Endothelial cell of umbilical vein (primary cell): ENCODE measurements around the gene SPRYD3. TPM values are rescaled to one million over a fixed set of nuclear protein-coding genes. Genes with fewer than 3 reads are reported as not detected.

ENCODE experiments used
- BruUV-seq: library from RNA; stranded (reverse); fragments of 400-500 nt; replicated peaks from 2 replicates; lab custom pipeline; 2021; lab: Mats Ljungman, UMichigan
- CTCF ChIA-PET: fragments of 300-600, 350-600 bp; sonication (Branson Sonifier 250); formaldehyde crosslinking; loops from one replicate; lab custom pipeline; 2021; ENCODE audit warnings: antibody characterized with exemption, inconsistent platforms; lab: Charles Lee
- POLR2A ChIA-PET: fragments of 300-600, 350-600 bp; sonication (Branson Sonifier 250); formaldehyde crosslinking; loops from one replicate; lab custom pipeline; 2021; ENCODE audit warnings: antibody characterized with exemption, inconsistent platforms; lab: Charles Lee
- DNase-seq: peaks from one replicate; pipeline ENCODE4 v3.0.0-alpha.2; 2011; ENCODE audit warnings: low read depth, low spot score
- FAIRE-seq: peaks from 2 replicates; lab custom pipeline; 2011; peaks lifted over from hg19 to GRCh38; lab: Jason Lieb, UNC
- H2AFZ ChIP-seq: 2 replicates; pipeline ENCODE4 v1.6.0; 2012; ENCODE audit warnings: low read depth, low read length, control low read depth, inconsistent platforms
- H3K27ac ChIP-seq: 2 replicates; pipeline ENCODE4 v1.5.1; 2011; ENCODE audit warnings: low read depth, mild to moderate bottlenecking, control low read depth, low read length, moderate library complexity; ENCODE audit not compliant: insufficient read depth
- H3K27me3 ChIP-seq, 2 experiments: 2 replicates each; pipeline versions ENCODE4 v1.6.0 to v1.6.1; 2011; ENCODE audit warnings: low read length in 2 of 2, mixed read lengths in 1 of 2; ENCODE audit not compliant: control insufficient read depth in 2 of 2, insufficient read depth in 2 of 2
- H3K36me3 ChIP-seq, 2 experiments: 2 replicates in 1 of 2; 3 replicates in 1 of 2; pipeline ENCODE4 v1.5.1; 2011; ENCODE audit warnings: low read length in 2 of 2, mild to moderate bottlenecking in 1 of 2, moderate library complexity in 1 of 2; ENCODE audit not compliant: control insufficient read depth in 2 of 2, insufficient read depth in 2 of 2; ENCODE audit errors: extremely low read depth in 1 of 2
- H3K4me1 ChIP-seq: 3 replicates; pipeline ENCODE4 v1.5.1; 2011; ENCODE audit warnings: mild to moderate bottlenecking, low read length; ENCODE audit not compliant: control insufficient read depth, insufficient read depth; ENCODE audit errors: extremely low read depth
- H3K4me2 ChIP-seq: 2 replicates; pipeline ENCODE4 v1.6.1; 2011; ENCODE audit warnings: low read length, control low read depth, mixed read lengths; ENCODE audit not compliant: insufficient read depth
- H3K4me3 ChIP-seq, 3 experiments: fragments of 200-600 bp in 1 of 3; sonication (generic), shearing (Covaris generic) in 1 of 3; replicated peaks in 1 of 3; 2 replicates each; pipeline ENCODE4 v1.5.1; 2011 to 2016; ENCODE audit warnings: control low read depth in 3 of 3, low read length in 3 of 3, mild to moderate bottlenecking in 2 of 3, inconsistent platforms in 1 of 3, low read depth in 1 of 3, moderate library complexity in 1 of 3; ENCODE audit not compliant: insufficient read depth in 1 of 3
- H3K79me2 ChIP-seq: 2 replicates; pipeline ENCODE4 v1.6.0; 2012; ENCODE audit warnings: low read length, inconsistent platforms; ENCODE audit not compliant: control insufficient read depth, insufficient read depth
- H3K9ac ChIP-seq: replicated peaks from 2 replicates; pipeline ENCODE3; 2011; ENCODE audit warnings: low read length, control low read depth; ENCODE audit not compliant: insufficient read depth; ENCODE audit errors: extremely low read depth
- H3K9me1 ChIP-seq: replicated peaks from 3 replicates; pipeline ENCODE4 v1.6.0; 2011; ENCODE audit warnings: mild to moderate bottlenecking, low read length; ENCODE audit not compliant: control insufficient read depth, insufficient read depth; ENCODE audit errors: extremely low read depth
- H3K9me3 ChIP-seq: replicated peaks from 2 replicates; pipeline ENCODE4 v1.5.1; 2012; ENCODE audit warnings: low read length, inconsistent platforms; ENCODE audit not compliant: control insufficient read depth, insufficient read depth
- H4K20me1 ChIP-seq: replicated peaks from 2 replicates; pipeline ENCODE3; 2011; ENCODE audit warnings: mild to moderate bottlenecking, low read length; ENCODE audit not compliant: control insufficient read depth, insufficient read depth; ENCODE audit errors: extremely low read depth
- CTCF ChIP-seq, 2 donors: IDR thresholded peaks; 1 replicate in 1 of 2; 2 replicates in 1 of 2; pipeline ENCODE4 v1.5.1; 2011; ENCODE audit warnings: low read length in 2 of 2, mild to moderate bottlenecking in 2 of 2, moderate library complexity in 2 of 2, control low read depth in 1 of 2, inconsistent platforms in 1 of 2, low read depth in 1 of 2; ENCODE audit not compliant: insufficient read depth in 1 of 2; ENCODE audit errors: extremely low read depth in 1 of 2
- EZH2 ChIP-seq: IDR thresholded peaks from 2 replicates; pipeline ENCODE4 v1.6.1; 2012; ENCODE audit warnings: borderline replicate concordance, low read depth, mild to moderate bottlenecking, moderate library complexity, low read length, inconsistent platforms; ENCODE audit not compliant: severe bottlenecking
- FOS ChIP-seq: IDR thresholded peaks from 2 replicates; pipeline ENCODE4 v1.6.1; 2011; ENCODE audit warnings: mild to moderate bottlenecking, low read length, moderate library complexity, borderline replicate concordance; ENCODE audit not compliant: insufficient read depth
- JUN ChIP-seq: IDR thresholded peaks from 2 replicates; pipeline ENCODE4 v1.6.1; 2011; ENCODE audit warnings: borderline replicate concordance, low read depth; ENCODE audit not compliant: insufficient read length, insufficient read depth
- MAX ChIP-seq: IDR thresholded peaks from 2 replicates; pipeline ENCODE4 v1.6.1; 2011; ENCODE audit not compliant: insufficient read depth, insufficient read length
- MYC ChIP-seq: IDR thresholded peaks from one replicate; pipeline ENCODE4 v1.6.1; 2011; ENCODE audit warnings: mild to moderate bottlenecking, low read depth, low read length
- POLR2AphosphoS5 ChIP-seq: IDR thresholded peaks from 2 replicates; pipeline ENCODE4 v1.6.1; 2012; ENCODE audit warnings: low read depth, mild to moderate bottlenecking, control low read depth, low read length, moderate library complexity; ENCODE audit not compliant: insufficient read depth
- dilution Hi-C: fragments of 300-500 bp; cut with MboI; formaldehyde crosslinking; loops from one replicate; pipeline ENCODE4 v1.15.0; 2019; ENCODE audit warnings: low sequenced_read_pairs; ENCODE audit not compliant: extremely low pct_ligation_motif_present
- intact Hi-C: fragments of 100-400 bp; cut with micrococcal nuclease; formaldehyde crosslinking; loops from one replicate; pipeline ENCODE4 v1.10.0; 2022
- polyA plus RNA-seq, 4 experiments: library from polyadenylated mRNA; depleted of rRNA in 3 of 4; stranded (reverse) in 3 of 4; unstranded in 1 of 4; fragments of >200 nt; gene quantifications; 2 replicates each; pipeline versions ENCODE4 v1.2.1 to v1.2.3, GENCODE V29; 2011 to 2012; ENCODE audit warnings: missing spikeins in 1 of 4
- total RNA-seq: library from RNA; stranded (reverse); gene quantifications from 2 replicates; pipeline ENCODE4 v1.2.3, GENCODE V29; 2021

SPRYD3 gene
- total and polyA plus RNA-seq, 2 donors (not counting 3 experiments of a cell fraction or from before 2014, with no cell fraction given), result 38.6 to 39.2 TPM

- Histone ChIP-seq H3K9ac (no peak overlapping the region), H3K27me3 (peaks cover 5 to 7% of the 10 kb centered on the region in 2 experiments), H3K4me3 (no peak overlapping the region), H3K27ac (no peak overlapping the region), H3K4me2 (no peak overlapping the region), H4K20me1 (no peaks in the 10 kb centered on the region), H3K36me3 (no peaks in the 10 kb centered on the region), H3K9me3 (no peaks in the 10 kb centered on the region), H3K9me1 (no peaks in the 10 kb centered on the region), H3K4me1 (no peaks in the 10 kb centered on the region), H3K79me2 (no peaks in the 10 kb centered on the region), H2AFZ (no peak overlapping the region)
- ChIA-PET POLR2A (no interaction called here), CTCF (interaction anchor here (0.9 to 1.2 kb wide), 4 partner anchors 9 to 25 kb away, joined by 3 to 4 read pairs (median 3); no protein-coding TSS in a partner anchor)
- no TSS peak for BruUV-seq
- TF ChIP-seq MYC (no peak), CTCF (IDR thresholded peaks at IDR 0.05; ENCODE audit: extremely low read depth in 1 of 2, insufficient read depth in 1 of 2, low read depth in 1 of 2, low read length in 2 of 2) (no peak), JUN (no peak), POLR2AphosphoS5 (no peak), EZH2 (no peak), MAX (no peak), FOS (no peak)
- dilution Hi-C loops, result no loop called here
- DNase-seq (no peak), FAIRE-seq (no peak)
- intact Hi-C loops, result no loop called here
Observed at GRCh38 chr12:53090554-53090953, 11.4 kb upstream of the SPRYD3 start.
